Activated CD8-positive, alpha-beta memory T cell treated with anti-CD3 and anti-CD28 coated beads, Interleukin-2, amount 10 ng/mL, durations not matched to agents 7 days and 5 days (primary cell): ENCODE results near the gene MYL9. TPM values are rescaled to one million over a fixed set of nuclear protein-coding genes. Genes with fewer than 3 reads are reported as not detected.

Experiments
- ATAC-seq: fragments of 150-1000 bp; cut with Tn5 transposase; one replicate; pipeline ENCODE4 v1.10.0; 2021; ENCODE audit warnings: moderate library complexity
- CTCF ChIA-PET: fragments of 350-600 bp; sonication (Branson Sonifier 250); formaldehyde crosslinking; loops from one replicate; lab custom pipeline; 2021; ENCODE audit warnings: antibody characterized with exemption; lab: Charles Lee
- DNase-seq: peaks from one replicate; pipeline ENCODE4 v3.0.0-alpha.2; 2020
- H3K27ac Mint-ChIP-seq: one replicate; pipeline ENCODE4 v1.8.0; 2021; ENCODE audit warnings: mild to moderate bottlenecking, mixed read lengths
- H3K27me3 Mint-ChIP-seq: one replicate; pipeline ENCODE4 v1.8.0; 2021; ENCODE audit warnings: mixed read lengths
- H3K36me3 Mint-ChIP-seq: one replicate; pipeline ENCODE4 v1.8.0; 2021; ENCODE audit warnings: mild to moderate bottlenecking, mixed read lengths
- H3K4me1 Mint-ChIP-seq: one replicate; pipeline ENCODE4 v1.8.0; 2021; ENCODE audit warnings: mixed read lengths
- H3K4me3 Mint-ChIP-seq: one replicate; pipeline ENCODE4 v1.8.0; 2021; ENCODE audit warnings: mild to moderate bottlenecking, moderate library complexity, mixed read lengths
- H3K9me3 Mint-ChIP-seq: one replicate; pipeline ENCODE4 v1.8.0; 2022; ENCODE audit warnings: low read depth, mixed read lengths
- total RNA-seq, 2 experiments: library from RNA; stranded (reverse); gene quantifications; one replicate each; pipeline ENCODE4 v1.2.3, GENCODE V29; 2021

The MYL9 gene
- total RNA-seq, 2 experiments from 2014 or later: 0.59 to 0.96 TPM

DNA sequence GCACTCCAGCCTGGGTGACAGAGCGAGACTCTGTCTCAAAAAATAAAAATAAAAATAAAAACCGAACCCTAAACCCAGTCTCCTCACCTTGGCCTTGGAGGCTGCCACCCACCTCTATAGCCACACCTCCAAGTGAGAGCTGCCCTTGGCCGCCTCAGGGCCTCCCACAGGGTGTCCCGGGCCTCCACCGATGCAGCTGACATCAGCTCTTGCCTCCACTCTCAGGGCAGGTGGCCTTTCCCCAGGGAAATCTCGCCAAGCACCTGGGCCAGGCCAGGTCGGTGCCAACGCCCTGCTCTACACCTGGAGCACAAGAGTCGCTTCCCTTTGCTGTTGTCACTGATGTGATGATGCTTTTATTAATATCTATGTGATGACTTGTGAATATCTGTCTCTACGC is 8.9 kb upstream of the MYL9 start:
- no peak for ATAC-seq
- Mint-ChIP-seq H3K9me3 (no peaks in the 10 kb centered on the region), H3K4me1 (no peaks in the 10 kb centered on the region), H3K27ac (no peak overlapping the region), H3K36me3 (no peaks in the 10 kb centered on the region), H3K27me3 (no peaks in the 10 kb centered on the region), H3K4me3 (no peak overlapping the region)
- CTCF ChIA-PET: no interaction called here
- DNase-seq: no peak

DNA sequence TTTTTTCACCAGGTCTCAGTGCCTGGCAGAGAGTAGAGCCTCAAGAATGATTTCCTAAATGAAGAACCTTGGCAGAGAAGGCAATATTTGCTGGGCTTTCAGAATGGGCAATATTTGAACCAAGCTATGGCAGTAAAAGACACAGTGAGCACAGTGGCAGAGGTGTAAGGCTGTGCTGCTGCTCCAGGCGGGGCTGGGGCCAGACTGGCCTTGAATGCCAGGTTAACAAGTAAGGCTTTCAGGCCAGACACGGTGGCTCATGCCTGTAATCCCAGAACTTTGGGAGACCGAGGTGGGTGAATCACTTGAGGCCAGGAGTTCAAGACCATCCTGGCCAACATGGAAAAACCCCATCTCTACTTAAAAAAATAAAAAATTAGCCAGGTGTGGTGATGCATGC is 8.5 kb upstream of the MYL9 start:
- H3K27ac Mint-ChIP-seq: no peak overlapping the region
- CTCF ChIA-PET: no interaction called here
- no peaks in the 10 kb centered on the region for H3K4me1 Mint-ChIP-seq
- H3K27me3 Mint-ChIP-seq: no peaks in the 10 kb centered on the region
- no peak overlapping the region for H3K4me3 Mint-ChIP-seq
- no peak for ATAC-seq
- H3K9me3 Mint-ChIP-seq: no peaks in the 10 kb centered on the region
- no peak for DNase-seq
- no peaks in the 10 kb centered on the region for H3K36me3 Mint-ChIP-seq

DNA sequence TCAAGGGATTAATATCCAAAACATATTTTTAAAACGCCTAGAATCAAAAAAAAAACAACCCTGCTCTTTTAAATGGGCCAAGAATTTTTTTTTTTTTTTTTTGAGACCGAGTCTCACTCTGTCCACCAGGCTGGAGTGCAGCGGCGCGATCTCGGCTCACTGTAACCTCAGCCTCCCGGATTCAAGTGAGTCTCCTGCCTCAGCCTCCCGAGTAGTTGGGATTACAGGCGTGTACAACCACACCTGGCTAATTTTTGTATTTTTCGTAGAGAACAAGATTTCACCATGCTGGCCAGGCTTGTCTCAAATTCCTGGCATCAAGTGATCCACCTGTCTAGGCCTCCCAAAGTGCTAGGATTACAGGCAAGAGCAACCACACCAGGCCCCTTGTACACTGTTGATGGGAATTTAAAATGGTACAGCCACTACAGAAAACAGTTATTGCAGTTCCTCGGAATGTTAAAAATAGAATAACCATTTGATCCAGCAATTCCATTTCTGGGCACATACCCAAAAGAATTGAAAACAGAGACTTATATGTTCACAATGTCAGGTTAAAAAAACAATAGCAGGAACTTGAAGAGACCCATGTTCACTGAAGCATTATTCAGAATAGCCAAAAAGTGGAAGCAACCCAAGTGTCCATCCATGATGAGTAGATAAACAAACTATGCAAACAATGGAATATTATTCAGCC is 3.1 kb upstream of the MYL9 start:
- no peaks in the 10 kb centered on the region for H3K9me3 Mint-ChIP-seq
- no peak overlapping the region for H3K4me3 Mint-ChIP-seq
- no peak overlapping the region for H3K27ac Mint-ChIP-seq
- ATAC-seq (no peak), DNase-seq (no peak)
- no peaks in the 10 kb centered on the region for H3K27me3 Mint-ChIP-seq
- CTCF ChIA-PET: interaction anchor here (1.5 kb wide), 1 partner anchor 280 kb away, joined by 3 read pairs; no protein-coding TSS in a partner anchor
- no peaks in the 10 kb centered on the region for H3K4me1 Mint-ChIP-seq
- no peaks in the 10 kb centered on the region for H3K36me3 Mint-ChIP-seq

DNA sequence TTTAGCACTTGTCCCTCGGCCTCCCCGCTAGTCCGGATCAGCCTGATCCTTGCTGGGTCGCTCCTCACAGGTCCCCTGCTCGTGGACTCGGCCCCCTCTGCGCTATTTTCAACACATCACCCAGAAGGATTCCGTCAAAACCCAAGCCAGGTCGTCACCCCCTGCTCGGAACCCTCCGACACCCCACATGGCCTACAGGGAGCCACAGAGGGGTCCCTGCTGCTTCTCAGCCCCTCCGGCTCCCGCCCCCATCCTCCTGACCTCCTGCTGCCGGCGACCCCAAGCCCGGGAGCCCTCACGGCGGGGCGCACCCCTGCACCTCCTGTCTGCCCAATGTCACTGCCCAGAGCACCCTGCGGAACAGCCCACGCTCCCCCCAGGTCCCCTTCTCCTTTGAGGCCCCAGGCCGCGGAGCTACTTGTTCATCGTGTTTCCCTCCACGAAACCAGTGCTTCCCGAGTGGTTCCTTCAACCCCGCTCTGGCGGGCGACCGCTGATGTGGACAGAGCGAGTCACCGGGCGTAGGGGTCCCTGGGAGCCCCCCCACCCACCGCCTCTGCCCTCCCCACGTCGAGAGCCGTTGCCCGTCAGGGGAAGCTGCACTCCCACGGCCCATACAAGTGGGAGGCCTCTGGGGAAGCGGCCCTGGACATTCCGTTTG is 638 bp upstream of the MYL9 start:
- no peaks in the 10 kb centered on the region for H3K27me3 Mint-ChIP-seq
- H3K4me1 Mint-ChIP-seq: no peaks in the 10 kb centered on the region
- no peak overlapping the region for H3K27ac Mint-ChIP-seq
- H3K4me3 Mint-ChIP-seq: no peak overlapping the region
- H3K9me3 Mint-ChIP-seq: no peaks in the 10 kb centered on the region
- no peak for DNase-seq
- CTCF ChIA-PET: interaction anchor here (0.5 to 1.7 kb wide), 3 partner anchors 16 to 448 kb away, joined by 3 to 4 read pairs (median 3); no protein-coding TSS in a partner anchor
- no peak for ATAC-seq
- no peaks in the 10 kb centered on the region for H3K36me3 Mint-ChIP-seq

DNA sequence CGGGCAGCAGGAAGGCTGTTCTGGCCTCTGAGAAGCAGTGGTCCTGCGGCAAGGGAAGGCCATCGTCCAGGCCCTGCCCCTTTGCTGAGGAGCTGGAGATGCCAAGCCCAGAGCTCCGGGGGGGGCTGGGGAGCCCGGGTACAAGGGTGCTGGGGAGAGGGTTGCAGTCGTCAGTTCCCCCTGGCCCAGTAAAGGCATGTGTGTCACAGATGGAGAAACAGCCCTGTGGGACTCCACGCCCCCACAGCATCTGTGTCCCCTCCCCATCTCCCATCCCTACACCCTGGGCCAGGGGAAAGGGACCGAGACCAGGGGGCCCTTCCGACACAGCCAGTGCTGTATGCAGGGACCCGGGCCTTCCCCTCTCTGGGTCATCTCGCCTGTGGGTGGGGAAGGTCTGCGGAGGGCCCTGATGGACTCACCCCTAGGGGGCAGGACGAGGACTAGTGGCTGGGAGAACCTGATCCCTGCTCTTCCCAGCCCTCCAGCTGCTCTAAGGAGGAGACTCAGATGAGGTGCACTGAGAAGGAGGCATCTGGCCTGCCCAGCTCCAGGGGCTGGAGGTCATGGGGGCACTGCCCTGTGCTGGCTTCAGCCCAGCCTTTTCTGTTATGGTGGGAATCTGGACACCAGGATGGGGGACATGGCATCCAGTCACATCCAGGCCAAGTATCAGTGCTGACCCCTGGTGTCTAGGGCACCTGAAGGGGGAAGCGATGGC is 609 bp downstream of the MYL9 start:
- CTCF ChIA-PET: interaction anchor here (1.7 kb wide), 1 partner anchor 15 kb away, joined by 4 read pairs; no protein-coding TSS in a partner anchor
- Mint-ChIP-seq H3K27ac (no peak overlapping the region), H3K4me3 (no peak overlapping the region), H3K4me1 (no peaks in the 10 kb centered on the region), H3K9me3 (no peaks in the 10 kb centered on the region), H3K36me3 (no peaks in the 10 kb centered on the region), H3K27me3 (no peaks in the 10 kb centered on the region)
- ATAC-seq: peak; percentile 26
- DNase-seq: no peak

DNA sequence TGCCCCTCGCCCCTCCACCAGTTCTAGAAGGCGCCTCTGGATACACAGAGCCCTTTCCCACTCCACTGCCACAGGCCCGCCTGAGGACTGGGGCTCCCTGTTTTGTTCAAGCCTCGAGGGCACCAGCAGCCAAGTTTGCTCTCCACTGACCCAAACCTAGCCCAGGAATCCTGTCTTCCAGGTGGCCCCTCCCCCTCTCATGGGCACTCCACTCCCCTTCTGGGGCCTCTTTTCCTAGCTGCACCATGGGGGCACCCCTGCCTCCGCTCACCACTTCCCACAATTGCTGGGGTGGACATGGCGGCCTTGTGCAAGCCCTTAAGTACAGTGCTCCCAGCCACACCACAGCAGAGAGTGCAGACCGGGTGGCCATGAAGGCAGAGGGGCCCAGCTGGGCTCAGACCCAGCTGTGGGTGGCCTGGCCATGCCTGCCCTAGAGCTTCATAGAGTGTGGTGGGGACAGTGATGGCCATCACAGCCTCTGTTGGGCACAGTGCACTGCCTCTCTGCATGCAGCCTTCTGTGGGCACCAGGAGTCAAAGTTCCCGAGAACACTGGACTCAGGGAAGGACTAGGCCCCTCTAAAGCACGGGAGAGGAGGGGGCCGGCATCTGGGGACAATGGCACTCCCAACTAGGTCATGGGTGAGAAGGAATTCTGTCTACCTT is 1.3 kb downstream of the MYL9 start:
- no peaks in the 10 kb centered on the region for H3K9me3 Mint-ChIP-seq
- no peaks in the 10 kb centered on the region for H3K4me1 Mint-ChIP-seq
- no peak overlapping the region for H3K4me3 Mint-ChIP-seq
- no peaks in the 10 kb centered on the region for H3K27me3 Mint-ChIP-seq
- no peaks in the 10 kb centered on the region for H3K36me3 Mint-ChIP-seq
- DNase-seq: no peak
- ATAC-seq: no peak
- no peak overlapping the region for H3K27ac Mint-ChIP-seq
- CTCF ChIA-PET: no interaction called here

DNA sequence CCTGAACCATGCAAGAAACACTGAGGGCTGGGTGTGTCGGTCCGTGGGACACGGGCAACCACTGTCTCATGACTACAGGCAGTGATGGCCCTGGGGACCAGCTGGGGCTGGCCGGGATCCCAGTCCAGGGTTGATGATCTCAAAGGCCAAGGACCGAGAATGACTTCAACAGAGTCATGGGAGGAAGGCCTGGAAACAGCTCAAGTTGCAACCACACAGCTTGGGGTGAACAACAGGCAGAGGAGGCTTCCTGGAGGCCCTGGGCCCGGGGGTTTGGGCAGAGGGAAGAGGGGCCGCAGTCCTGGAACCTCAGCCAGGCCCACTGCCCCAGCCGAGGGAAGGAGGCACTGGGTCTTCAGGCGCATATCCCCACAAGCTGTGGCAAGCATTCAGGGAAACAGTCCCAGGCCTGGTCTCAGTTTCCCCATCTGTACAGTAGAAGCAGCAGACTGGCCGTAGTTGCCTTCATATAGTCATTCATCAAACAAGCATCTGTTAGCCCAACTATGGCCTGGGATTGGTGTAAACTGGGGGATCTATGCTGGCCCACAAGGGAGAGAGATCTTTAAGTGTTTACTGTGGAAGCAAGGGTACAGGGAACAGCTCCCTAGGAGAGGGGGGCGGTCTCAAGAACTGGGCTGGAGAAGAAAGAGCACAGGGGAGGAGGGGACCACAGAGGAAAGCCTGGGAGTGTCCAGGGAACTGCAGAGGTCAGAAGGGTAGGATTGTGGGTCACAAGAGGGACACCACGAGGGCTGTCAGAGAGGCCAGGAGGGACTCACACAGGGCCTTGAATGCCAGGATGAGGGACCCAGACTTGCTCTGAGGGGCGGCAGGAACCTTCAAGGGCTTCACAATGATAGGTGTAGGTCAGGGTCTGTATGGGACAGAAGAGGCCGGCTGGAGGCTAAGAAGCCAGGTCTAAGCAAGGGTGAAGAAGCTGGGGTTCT is 2.1 kb downstream of the MYL9 start:
- CTCF ChIA-PET: no interaction called here
- H3K27ac Mint-ChIP-seq: no peak overlapping the region
- ATAC-seq (no peak), DNase-seq (no peak)
- no peaks in the 10 kb centered on the region for H3K4me1 Mint-ChIP-seq
- H3K36me3 Mint-ChIP-seq: no peaks in the 10 kb centered on the region
- H3K27me3 Mint-ChIP-seq: no peaks in the 10 kb centered on the region
- no peak overlapping the region for H3K4me3 Mint-ChIP-seq
- H3K9me3 Mint-ChIP-seq: no peaks in the 10 kb centered on the region

DNA sequence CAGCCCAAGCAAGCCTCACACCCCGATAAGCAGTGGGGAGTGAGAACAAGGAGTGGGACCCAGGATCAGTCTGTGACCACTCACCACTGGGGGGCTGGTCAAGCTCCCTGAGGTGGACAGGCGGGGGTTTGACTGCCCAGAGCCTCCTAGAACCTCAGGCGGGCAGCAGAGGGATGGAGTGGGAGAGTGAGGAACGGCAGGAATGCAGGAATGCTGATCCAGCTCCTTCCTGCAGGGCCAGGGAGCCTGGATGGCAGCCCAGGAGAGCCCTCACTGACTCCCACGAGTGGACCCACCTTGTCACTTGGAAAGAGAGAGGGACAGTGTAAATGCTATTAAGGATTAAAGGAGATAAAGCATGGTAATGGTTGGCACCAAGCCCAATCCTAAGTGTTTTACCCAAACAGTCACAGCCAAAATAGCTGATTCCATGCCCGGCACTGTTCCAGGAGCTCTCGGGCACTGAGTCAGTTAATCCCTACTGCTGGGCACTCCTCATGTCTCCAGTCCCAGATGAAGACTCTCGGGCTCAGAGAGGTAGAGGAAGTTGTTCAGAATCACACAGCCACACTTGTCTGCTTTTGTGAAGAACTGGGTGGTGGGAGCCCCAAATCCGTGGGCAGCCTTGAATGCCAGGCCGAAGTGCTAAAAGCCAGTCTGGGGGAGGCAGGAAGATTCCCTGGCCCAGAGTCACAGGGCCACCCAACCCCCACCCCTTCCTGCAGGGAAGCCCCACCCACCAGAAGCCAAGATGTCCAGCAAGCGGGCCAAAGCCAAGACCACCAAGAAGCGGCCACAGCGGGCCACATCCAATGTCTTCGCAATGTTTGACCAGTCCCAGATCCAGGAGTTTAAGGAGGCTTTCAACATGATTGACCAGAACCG is 3.1 kb downstream of the MYL9 start:
- H3K36me3 Mint-ChIP-seq: no peaks in the 10 kb centered on the region
- no peak for DNase-seq

DNA sequence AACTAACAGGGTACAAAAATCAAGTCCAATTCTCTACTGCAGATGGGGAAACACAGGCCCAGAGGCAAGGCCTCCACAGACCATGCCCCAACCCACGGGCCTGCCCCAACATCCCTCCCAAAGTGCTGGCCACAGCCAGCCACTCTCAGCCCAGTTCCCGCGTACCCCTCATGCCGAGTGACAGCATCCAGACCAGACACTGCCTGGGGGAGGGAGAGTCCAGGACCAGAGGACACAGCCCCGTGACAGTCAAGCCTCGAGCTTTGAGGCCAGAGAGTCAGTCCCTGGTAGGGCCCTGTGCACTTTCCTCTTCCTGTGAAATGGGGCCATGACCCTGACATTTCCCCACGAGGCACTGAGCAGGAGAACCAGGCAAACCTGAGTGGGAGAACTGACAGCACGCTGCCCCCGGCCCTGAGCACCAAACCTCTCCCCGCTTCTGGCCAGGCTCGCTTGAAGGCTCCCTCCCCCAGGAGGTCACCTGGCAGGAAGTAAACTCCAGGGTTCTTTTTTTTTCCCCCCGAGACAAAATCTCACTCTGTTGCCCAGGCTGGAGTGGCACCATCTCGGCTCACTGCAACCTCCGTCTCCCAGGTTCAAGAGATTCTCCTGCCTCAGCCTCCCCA is 4.9 kb downstream of the MYL9 start:
- Mint-ChIP-seq H3K9me3 (no peaks in the 10 kb centered on the region), H3K4me1 (no peaks in the 10 kb centered on the region), H3K4me3 (no peak overlapping the region), H3K27ac (no peak overlapping the region), H3K27me3 (no peaks in the 10 kb centered on the region), H3K36me3 (no peaks in the 10 kb centered on the region)
- ATAC-seq (no peak), DNase-seq (no peak)
- CTCF ChIA-PET: interaction anchor here (2.2 kb wide), 1 partner anchor 12 kb away, joined by 5 read pairs; no protein-coding TSS in a partner anchor

More for the DNA sequence above, 3.1 kb downstream of the MYL9 start:
- no peak for ATAC-seq
- no peaks in the 10 kb centered on the region for H3K4me1 Mint-ChIP-seq
- H3K4me3 Mint-ChIP-seq: no peak overlapping the region
- no peaks in the 10 kb centered on the region for H3K9me3 Mint-ChIP-seq
- no peak overlapping the region for H3K27ac Mint-ChIP-seq
- H3K27me3 Mint-ChIP-seq: no peaks in the 10 kb centered on the region
- CTCF ChIA-PET: no interaction called here

DNA sequence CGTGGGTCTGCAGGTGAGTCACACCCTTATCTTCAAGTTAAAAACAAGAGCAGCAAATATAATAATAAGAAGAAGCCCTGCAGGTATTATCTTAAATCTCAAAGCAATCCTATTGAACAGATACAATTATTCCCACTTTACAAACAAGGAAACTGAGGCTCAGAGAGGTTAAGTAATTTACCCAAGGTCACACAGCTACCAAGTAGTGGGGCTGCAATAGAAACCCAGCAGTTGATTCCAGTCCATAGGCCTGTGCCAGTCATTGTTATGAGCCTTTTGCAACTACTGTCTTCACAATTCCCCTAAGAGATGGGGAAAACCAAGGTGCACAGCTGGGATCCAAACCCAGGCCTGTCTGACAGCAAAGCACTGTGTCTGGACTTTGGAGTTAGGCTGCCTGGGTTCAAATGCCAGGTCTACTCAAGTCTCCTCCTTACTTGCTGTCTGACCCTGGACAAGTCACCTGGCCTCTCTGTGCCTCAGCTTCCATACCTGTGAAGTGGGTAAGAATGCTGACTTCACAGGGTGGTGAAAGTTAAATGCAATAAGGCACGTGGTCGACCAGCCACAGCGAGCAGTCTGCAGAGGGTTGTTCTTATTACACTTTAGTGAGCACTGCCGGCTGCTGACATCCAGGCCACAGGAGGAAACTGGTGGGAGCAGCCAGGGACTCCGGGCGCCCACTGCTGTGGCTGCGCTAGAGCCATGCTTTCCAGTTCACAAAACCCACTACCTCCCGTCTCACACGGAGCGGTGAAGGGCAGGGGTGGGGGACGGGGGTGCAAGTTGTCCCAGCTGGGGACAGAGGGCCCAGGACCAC is 6.1 kb downstream of the MYL9 start:
- CTCF ChIA-PET: interaction anchor here (2.2 kb wide), 1 partner anchor 10 kb away, joined by 5 read pairs; no protein-coding TSS in a partner anchor
- DNase-seq (no peak), ATAC-seq (no peak)
- H3K27ac Mint-ChIP-seq: no peak overlapping the region
- H3K9me3 Mint-ChIP-seq: no peaks in the 10 kb centered on the region
- no peak overlapping the region for H3K4me3 Mint-ChIP-seq
- no peaks in the 10 kb centered on the region for H3K36me3 Mint-ChIP-seq
- no peaks in the 10 kb centered on the region for H3K27me3 Mint-ChIP-seq
- no peaks in the 10 kb centered on the region for H3K4me1 Mint-ChIP-seq

DNA sequence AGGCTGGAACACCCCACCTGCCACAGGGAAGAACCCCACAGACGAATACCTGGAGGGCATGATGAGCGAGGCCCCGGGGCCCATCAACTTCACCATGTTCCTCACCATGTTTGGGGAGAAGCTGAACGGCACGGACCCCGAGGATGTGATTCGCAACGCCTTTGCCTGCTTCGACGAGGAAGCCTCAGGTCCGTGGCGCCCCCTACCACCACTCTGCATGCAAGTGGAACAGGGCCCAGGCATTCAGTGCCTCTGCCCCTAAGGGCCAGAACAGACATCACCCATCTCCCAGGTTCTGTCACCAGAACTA is 6.6 kb downstream of the MYL9 start:
- Mint-ChIP-seq H3K27ac (no peak overlapping the region), H3K4me3 (no peak overlapping the region), H3K9me3 (no peaks in the 10 kb centered on the region), H3K4me1 (no peaks in the 10 kb centered on the region), H3K36me3 (no peaks in the 10 kb centered on the region), H3K27me3 (no peaks in the 10 kb centered on the region)
- CTCF ChIA-PET: interaction anchor here (0.8 kb wide), 1 partner anchor 12 kb away, joined by 3 read pairs; no protein-coding TSS in a partner anchor
- ATAC-seq (no peak), DNase-seq (no peak)
